Stimulated activated CD8-positive, alpha-beta memory T cell treated with anti-CD3 and anti-CD28 coated beads, Interleukin-4, amount 100 ng/mL, for 1 hour (primary cell): ENCODE measurements around the gene ADAM8.

Experiments
- DNase-seq, 2 donors: peaks; one replicate each; pipeline ENCODE4 v3.0.0-alpha.2; 2020; ENCODE audit warnings: low read depth in 2 of 2, low spot score in 1 of 2

The ADAM8 gene

DNA sequence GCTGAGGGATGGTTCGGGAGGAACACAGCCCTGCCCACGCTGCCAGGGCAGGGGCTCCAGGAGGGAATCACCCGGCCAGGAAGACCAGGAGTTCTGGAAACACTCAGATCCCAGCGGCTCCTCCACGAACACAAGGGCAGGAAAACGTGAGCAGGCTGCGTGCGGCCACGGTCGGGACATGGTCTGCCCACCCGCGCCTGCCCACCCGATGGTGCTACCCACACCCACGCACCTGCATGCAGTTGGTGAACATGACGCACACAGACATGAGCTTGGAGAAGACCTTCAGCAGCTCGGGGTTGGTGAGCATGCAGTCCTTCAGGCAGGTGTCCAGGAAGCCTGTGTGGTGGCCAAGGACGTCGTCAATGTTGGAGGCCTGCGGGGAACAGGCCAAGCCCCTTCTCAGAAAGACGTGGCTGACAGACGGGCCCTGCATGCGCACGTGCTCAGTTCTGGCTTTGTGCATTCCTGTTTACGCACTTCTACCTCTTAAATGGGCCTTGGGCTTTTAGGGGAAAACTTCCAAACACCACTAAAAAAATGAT is 6.2 kb upstream of the ADAM8 start:
- DNase-seq: no peak

GRCh38 chr10:133281628-133282372 is 5.1 kb upstream of the ADAM8 start:
- no peak for DNase-seq

DNA sequence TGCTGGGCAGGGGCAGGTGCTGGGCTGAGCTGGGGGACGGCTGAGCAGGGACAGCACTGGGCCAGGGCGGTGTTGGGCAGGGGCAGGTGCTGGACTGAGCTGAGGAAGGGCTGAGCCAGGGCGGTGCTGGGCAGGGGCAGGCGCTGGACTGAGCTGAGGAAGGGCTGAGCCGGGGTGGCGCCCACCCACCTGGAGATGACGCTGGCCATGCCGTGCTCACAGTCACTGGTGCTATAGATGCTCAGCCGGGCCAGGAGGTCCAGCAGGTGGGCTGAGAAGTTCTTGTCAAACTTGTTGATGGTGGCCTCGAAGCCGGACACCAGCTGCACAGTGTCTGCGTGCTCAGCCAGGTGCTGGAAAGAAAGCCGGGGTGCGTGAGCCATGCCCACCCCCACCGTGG is 4.4 kb upstream of the ADAM8 start:
- DNase-seq: no peak

DNA sequence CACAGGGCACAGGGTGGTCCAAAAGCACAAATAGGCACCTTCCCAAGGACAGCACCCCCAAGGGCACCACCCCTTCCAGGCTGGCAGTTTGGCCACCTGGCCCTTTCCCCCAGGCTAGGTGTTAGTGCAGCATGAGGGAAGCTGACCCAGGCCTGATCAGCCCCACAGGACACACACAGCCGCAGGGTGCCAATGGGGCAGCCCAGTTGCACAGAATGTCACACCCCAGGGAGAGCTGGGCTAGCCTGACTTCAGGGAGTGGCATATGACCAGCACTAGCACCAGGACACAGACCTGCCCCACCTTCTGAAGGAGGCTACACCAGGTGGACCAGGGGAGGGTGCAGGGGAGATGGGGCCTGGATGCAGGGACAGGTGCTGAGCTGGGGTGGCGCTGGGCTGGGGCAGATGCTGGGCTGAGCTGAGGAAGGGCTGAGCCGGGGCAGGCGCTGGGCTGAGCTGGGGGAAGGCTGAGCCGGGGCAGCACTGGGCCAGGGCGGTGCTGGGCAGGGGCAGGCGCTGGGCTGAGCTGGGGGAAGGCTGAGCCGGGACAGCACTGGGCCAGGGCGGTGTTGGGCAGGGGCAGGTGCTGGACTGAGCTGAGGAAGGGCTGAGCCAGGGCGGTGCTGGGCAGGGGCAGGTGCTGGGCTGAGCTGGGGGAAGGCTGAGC is 3.9 kb upstream of the ADAM8 start:
- DNase-seq: no peak

GRCh38 chr10:133279326-133280226 is 2.9 kb upstream of the ADAM8 start:
- no peak for DNase-seq

DNA sequence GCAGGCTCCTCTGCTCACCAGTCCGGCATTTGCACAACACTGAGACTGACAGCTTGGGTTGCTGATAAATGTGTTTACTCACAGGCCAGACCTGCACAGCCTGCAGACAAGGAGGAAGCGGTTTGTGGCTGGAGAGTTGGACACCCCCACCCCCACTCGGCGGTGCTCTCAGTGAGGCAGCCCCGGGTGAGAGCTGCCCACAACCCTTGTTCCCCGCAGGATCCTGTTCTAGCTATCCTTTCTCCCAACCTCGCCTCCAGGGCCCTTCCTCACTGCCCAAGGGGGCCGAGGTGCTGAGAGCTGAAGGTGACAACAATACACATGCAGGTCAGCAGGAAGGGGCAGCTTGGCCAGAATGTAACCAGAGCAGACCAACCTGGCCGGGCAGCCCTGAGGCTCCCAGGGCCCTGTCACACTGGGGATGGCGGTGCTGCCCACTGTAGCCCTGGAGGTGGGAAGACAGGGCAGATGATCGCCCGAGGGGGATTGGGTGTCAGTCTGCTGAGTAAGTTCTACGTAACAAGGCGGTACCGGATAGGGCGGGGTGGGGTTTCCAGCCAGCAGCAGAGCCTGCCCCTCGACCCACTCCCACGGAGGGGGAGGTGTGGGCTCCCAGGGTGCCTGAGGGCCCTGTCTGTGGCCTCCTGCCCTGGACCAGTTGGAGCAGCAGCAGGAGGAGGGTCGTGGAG is 2.1 kb upstream of the ADAM8 start:
- DNase-seq: peak in 1 of 2 donors; percentile 48

DNA sequence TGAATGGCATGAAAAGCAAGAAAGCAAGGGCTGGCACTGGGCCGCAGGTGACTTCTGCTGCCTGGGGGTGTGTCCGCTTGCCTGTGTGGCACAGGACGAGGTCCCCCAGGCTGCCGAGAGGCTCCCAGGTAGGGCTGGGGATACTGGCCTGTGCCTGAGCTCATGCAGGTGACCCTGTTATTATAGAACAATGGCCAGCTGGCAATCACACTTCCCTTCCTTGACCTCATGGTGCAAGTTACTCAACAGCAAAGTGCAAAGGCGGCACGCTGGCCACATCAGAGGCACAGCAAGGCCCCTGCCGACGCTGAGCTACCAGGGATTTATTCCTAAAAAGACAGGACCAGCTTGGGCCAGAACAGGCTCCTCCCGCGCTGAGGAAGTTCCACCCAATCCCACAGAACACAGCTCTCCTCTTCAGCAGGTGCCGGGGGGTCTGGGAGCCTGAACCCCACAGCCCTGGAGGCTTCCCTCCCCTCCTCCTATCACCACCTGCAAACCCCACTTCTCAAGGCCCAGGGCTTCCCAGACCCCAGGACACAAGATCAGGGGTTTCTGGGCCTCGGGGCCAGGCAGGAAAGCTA is 1.4 kb upstream of the ADAM8 start:
- no peak for DNase-seq

DNA sequence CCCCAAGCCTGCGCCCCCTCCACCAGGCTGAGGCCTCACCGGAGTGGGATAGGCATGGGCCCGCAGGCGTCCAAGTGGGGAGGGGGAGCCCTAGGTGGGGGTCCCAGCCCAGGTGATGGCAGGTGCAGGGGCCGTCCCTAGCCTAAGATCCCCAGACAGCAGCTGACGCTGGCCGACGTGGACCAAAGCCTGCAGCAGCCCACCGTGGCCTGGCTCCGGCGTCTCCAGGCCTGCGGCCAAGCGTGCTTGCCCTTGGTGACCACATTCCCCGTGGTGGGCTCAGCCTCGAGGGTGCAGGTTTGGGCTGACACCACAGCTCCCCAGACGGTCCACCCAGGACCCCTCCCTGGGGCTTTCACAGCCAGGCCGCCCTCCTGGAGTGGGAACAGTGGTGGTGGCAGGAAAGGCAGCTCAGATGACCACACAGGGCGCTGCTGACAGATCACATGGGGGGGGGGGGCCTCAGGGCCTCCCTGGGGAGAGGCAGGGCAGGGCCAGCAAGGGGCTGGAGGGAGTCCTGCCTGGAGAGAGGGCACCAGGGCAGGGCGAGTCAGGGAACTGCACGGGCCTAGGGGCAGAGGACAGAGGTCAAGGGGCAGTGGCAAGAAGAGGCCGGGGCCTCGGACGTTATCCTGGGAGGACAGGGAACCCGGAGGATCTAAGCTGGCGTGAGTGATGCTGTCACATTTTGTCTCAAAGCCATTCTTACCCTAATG is 767 bp upstream of the ADAM8 start:
- no peak for DNase-seq

DNA sequence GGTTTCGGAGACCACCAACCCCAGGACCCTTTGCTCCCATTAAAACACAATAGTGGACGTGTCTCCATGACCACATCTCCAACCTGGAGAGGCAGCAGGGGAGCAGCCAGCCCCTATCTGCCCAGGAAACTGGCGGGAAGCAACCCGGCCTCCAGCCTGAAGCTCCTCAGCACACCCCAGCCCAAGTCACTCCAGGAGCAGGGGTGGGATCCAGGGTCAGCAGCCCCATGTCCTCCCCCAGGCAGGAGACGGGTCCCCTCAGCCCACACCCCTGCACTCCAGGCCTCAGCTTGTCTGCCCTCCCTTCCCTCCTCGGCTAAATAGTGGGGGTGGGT is 601 bp downstream of the ADAM8 start:
- no peak for DNase-seq

- no peak for DNase-seq
These were observed 980 bp downstream of the ADAM8 start for GRCh38 chr10:133275684-133276092.

DNA sequence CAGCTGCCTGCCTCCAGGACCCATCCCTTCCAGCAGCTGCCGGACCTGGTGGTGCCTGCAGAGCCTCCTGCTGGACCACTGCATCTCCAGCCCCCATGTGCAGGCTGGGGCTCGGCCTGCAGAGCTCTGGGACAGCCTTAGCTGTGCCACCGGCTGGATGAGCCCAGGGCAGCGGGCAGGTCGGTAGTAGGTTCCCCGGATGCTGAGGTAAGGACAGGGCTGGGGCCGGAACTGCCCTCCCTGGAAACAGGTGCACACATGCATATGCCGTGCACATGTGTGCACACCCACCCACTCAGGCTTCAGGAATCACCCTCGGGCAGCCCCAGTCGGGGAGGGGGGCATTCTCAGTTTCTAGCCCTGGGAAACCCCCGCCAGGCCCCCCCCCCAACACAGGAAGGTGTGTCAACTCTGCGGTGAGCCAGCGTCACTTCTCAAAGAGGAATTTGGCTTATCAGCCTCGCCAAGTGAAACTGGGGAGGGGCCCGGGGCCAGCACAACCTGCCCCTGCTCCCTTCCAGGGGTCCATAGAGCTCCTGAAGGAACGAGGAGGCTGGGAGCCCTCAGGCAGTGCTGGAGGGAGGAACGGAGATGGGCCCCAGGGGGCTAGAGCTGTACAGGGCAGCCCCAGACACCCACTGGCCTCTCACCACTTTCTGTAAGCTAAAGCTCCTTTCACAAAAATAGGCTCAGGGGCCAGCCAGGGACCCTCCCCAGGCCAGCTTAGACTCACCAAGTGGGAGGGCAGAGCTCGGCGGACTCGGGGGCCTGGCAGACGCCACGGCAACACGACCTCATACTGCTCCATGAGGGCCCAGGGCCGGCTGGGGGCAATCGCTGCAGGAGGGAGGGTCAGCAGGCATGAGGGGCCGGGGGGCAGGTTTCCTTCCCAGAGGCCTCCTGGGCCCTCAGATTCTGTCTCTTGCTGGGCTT is 1.7 kb downstream of the ADAM8 start:
- DNase-seq: peak; percentile 61 to 64

DNA sequence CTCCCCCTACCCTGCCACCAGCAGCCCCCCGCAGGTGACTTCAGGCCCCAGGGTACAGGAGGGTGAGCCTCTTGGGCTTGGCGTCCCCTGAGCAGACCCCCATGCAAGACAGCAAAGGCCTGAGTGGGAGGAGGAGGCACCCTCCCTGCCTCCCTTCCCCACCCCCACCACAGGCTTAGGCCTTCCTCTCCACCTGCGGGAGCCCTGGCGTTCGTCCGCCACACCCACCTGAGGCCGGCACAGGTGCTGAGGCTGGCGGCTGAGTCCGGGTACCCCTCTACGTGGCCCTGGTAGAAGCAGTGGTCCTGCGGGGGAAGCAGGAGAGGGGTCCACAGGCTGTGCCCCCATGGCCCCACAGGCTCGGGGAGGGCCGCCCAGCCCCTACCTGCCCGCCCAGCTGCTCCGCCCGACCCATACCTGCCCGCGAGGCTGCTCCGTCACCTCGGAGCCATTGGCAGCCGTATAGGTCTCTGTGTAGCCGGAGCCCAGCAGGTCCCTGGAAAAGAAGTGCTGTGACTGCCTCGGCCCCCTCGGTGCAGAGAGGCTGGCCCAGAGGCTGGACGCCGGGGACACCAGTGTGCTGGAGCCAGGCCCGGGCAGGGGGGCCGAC is 3.0 kb downstream of the ADAM8 start:
- no peak for DNase-seq

- DNase-seq: no peak
These were observed 3.7 kb downstream of the ADAM8 start for GRCh38 chr10:133272964-133273420.

DNA sequence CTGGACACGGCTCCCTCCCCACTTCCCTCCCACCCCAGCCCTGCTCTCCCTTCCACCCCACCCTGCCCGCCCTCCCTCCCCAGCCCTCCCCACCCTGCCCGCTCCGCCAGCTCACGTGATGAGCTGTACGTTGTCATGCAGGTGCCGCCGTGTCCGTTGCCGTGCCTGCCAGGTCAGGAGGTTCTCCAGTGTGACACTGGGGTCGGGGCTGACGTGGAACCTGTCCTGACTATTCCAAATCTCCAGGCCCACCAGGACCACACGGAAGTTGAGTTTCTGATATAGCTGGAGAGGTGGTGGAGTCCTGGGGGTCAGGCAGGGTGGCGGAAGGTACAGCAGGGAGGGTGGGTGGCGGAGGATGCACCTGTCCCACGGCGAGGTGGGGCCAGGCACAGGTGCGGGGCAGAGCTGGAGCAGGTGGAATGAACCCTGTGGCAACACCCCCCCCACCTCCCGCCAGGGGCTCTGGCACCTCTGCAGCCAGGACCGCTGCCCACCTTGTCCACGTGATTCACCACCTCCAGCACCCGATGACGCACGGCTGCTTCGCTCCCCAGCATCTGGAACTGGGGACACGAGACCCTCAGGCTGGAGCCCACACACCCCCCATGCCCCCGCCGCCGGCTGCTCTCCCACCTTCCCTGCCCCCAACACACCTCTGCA is 4.2 kb downstream of the ADAM8 start:
- no peak for DNase-seq

- no peak for DNase-seq
These were observed 5.0 kb downstream of the ADAM8 start for GRCh38 chr10:133271521-133272300.

DNA sequence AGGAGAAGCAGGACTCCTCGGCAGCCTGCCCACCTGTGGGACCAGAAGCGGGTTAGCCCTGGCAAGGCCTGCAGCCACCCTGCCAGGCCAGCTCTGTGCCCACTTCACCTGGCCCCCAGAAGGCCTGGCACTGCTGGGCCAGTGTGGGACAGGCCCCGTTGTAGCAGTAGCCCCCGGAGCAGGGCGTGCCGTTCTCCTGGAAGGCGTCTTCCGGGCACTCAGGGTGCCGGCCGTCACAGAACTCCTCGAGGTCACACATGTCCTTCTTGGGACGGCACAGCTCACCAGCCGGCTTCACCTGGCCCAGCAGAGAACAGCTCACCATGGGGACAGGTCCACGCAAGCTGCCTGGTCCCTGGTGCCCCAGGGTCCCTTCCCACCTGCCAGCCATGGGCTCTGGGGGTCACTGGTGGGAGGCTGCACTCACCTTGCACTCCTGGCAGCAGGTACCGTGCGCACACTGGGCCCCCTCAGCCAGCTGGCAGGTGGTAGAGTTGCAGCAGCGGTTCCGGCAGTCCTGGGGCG is 5.8 kb downstream of the ADAM8 start:
- DNase-seq: no peak

DNA sequence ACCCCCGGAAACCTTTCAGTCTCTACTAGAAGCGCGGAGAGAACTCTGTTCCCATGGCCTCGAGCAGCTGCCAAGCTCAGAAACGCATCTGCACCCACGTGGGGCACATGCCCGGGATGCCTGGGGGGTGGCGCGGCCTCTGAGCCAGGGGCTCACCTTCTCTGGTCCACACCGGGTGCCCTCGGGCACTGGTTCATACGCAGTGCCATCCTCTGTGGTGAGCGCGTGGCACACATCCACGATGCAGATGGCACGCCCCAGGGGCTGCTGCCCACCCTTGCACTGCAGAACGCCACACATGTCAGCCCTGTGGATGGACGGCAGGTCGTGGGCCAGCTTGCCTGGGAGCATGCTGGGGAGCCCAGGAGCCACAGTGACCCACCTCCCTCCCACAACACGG is 6.5 kb downstream of the ADAM8 start:
- no peak for DNase-seq
